ENCODE data around the gene GALNT8.
"Not testable (repeated sequence)": the region's sequence is repeated elsewhere in the genome, so short reads cannot be mapped to it uniquely, and the experiment has no call there.

GALNT8 gene

DNA sequence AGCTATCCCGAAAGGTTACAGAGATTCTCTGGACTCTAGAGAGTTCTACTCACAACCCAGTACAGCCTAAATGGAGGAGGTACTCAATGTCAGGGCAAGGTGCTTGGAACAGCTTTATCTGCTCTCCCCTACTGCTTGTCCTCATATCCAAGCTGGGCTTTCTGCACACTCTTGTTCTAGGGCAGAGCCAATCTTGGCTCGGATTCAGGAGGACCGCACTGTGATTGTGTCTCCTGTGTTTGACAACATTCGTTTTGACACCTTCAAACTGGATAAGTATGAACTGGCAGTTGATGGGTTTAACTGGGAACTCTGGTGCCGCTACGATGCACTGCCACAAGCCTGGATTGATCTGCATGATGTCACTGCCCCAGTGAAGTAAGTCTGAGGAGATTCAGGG, 25.0 kb downstream of the GALNT8 start:
- DNase-seq (ENCODE audit: low read depth) = no peak

- not testable (repeated sequence) for DNase-seq (ENCODE audit: low read depth)
Observed at GRCh38 chr12:4751654-4752053, 31.5 kb downstream of the GALNT8 start.

DNA sequence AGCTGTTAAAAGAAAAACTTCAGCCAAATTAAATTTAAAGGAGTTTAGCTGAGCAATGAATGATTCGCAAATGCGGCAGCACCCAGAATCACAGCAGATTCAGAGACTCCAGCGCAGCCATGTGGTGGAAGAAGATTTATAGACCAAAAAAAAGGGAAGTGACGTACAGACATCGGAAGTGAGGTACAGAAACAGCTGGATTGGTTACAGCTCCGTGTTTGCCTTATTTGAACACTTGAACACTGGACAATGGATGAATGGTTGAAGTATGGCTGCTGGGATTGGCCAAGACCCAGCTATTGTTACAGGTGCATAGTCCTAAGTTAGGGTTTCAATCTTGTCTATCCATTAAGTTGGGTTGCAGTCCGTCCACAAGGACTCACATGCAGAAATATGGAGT, 42.6 kb downstream of the GALNT8 start:
- DNase-seq (ENCODE audit: low read depth) = no peak

DNA sequence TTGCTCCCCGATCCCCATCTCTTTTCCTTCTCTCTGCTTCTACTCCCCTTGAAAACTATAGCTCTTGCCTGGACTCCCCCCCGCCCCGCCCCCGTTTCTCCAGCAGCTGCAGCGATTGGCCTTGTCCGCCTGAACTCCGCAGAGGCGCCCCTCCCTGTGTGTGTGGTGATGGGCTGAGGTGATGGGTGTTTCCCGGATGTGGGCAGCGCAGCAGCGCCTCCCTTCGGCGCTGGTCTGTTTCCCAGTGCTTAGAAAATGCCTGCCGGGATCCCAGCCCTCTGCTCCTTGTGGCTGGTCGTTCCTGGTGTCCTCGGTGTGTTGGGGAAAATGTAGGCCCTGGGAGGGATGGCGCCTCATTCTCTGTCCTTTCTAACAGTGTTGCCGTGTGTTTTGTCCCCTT, 43.3 kb downstream of the GALNT8 start:
- DNase-seq (ENCODE audit: low read depth) = no peak

GRCh38 chr12:4766445-4766844, 46.2 kb downstream of the GALNT8 start:
- DNase-seq (ENCODE audit: low read depth) = no peak

- DNase-seq (ENCODE audit: low read depth) = no peak
Observed at GRCh38 chr12:4767186-4767585, 47.0 kb downstream of the GALNT8 start.

DNA sequence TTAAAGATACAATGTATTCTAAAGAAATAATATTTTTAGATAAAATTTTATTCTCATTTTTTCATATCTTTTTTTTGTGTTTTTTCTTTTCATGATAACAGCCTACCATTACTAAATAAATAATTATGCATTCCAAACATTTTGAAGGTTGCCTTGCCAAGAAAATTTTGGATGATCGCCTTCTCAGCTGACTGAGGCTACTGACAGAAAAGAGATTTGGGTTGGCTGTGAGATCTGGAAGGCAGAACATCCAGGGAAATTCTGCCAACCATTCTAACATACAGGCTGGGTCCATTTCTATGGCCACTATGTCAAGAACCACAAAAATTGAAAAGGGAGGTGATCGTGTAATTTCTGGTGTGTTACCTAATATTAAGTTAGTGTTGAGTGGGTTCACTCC, 48.1 kb downstream of the GALNT8 start:
- DNase-seq (ENCODE audit: low read depth) = no peak

DNA sequence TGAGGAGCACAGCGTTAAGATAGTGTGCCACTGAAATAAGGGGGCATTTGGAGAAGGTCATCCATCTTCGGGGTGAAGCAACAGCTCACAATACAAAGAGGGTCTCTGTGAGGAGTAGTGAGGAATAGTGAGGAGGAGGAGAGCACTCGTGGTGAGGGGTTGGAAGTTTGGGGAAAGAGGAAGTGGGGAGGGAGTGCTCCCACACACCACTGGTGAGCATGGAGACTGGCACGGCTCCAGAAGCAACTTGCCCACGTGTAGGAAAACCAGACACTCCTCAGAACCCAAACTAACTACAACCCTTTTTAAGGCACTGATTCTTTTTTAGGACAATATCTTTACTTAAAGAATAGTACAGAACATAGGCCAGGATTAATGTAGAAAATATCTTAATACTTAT, 48.9 kb downstream of the GALNT8 start:
- DNase-seq (ENCODE audit: low read depth) = no peak

GRCh38 chr12:4771172-4771959, 51.2 kb downstream of the GALNT8 start:
- no peak for DNase-seq (ENCODE audit: low read depth)

DNA sequence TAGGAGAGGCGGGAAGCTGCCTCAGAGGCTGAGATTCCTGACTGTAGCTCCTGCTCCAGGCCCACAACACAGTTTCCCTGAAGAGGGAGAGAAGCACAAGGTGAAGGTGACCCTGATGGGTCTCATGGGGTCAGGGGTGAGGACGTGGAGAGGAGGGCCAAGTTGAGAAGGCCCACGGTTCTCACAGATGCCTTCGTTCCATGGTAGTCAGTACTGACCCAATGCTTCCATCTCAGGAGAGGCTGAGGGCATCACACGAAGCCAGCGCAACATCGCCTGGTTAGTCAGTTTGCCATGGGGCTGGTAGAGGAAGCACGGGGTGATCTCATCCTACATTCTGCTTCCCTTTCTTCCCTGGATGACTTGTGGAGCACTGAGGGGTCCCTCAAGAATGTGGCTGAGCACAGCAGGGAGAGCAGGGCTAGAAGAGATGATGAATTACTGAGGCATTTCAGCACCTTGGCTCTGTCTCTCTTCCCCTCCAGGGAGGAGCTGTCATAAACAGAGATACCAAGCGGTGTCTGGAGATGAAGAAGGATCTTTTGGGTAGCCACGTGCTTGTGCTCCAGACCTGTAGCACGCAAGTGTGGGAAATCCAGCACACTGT, 51.9 kb downstream of the GALNT8 start:
- no peak for DNase-seq (ENCODE audit: low read depth)

GRCh38 chr12:4775936-4776335, 55.7 kb downstream of the GALNT8 start:
- no peak for DNase-seq (ENCODE audit: low read depth)

GRCh38 chr12:4779749-4780148, 59.5 kb downstream of the GALNT8 start:
- DNase-seq (ENCODE audit: low read depth) = no peak

DNA sequence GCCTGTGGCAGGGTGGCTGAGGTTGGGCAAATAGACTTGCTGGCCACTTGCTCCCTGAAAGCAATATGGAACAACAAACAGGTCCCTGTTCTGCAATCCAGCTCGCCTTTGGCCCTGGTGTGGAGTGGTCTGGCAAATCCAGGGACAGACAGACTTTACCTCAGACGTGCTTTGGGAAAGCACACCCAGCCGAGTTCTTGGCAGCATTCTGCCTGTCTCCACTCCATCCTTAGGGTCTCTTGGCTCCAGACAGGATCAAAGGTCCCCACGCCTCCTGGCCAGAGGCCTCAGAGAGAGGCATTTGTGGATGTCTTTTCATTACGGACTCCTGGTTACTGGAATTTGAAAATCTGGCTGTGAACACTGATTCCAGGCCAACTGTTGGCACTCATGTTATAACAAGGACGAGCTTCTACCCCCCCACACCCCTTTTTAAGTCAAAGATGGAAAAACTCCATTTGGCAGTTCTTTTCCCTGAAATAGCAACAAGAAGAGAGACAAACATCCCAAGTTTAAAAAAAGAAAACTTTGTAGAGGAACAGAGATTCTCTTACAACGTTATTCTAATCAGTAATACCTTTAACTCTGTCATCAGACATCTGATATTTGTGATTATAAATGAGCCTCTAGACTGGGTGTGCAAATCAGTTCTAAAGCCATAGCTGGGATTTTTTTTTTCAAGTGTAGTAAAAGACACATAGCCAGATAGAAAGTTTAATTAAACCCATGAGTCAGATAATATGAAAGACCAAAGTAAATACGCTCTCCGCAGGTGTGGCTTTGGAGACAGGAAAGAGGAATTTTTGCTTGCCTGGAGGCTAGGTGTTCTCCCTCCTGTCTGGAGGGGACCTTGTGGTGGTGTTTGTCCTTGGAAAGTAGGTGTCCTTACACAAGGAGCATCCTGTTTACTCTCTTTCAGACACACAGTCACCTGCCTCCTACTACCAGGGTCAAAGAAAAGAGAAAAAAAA, 60.7 kb downstream of the GALNT8 start:
- no peak for DNase-seq (ENCODE audit: low read depth)

GRCh38 chr12:4784404-4785054, 64.3 kb downstream of the GALNT8 start:
- DNase-seq (ENCODE audit: low read depth) = no peak

DNA sequence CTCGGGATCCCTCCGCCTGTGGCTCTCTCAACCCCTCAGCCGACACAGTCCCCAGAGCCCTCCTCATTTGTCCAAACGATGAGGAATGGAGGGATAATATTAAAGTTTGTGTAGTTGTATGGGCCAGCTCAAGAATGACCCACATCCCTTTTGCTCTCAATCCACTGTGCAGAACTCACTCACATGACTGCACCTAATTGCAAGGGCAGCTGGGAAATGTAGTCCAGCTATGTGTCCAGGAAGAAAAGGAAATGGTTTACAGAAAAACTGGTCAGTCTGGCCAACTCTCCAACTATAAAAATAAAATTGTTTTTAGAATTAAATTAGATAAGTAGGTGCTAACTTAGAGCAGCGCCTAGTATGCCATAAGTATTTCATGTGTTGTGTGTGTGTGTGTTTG, 66.6 kb downstream of the GALNT8 start:
- DNase-seq (ENCODE audit: low read depth) = no peak

DNA sequence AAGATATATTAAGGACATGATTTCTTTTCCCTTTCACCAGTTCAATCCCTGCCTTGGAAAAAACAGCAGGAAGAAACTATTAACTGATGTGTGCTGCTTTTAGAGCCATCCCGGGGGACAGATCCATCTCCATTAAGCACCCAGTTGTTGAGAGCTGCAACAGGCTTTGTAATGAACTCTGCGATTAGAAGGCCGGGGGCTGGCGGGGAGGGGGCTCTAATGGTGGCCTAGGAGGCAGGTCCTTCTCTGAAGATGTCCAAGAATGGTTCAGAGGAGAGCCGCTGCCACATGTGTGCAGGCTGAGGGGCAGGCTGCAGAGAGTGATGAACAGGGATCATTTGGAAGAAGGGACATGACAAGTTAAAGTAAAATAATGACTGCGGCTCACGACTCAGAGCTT, 67.8 kb downstream of the GALNT8 start:
- no peak for DNase-seq (ENCODE audit: low read depth)

DNA sequence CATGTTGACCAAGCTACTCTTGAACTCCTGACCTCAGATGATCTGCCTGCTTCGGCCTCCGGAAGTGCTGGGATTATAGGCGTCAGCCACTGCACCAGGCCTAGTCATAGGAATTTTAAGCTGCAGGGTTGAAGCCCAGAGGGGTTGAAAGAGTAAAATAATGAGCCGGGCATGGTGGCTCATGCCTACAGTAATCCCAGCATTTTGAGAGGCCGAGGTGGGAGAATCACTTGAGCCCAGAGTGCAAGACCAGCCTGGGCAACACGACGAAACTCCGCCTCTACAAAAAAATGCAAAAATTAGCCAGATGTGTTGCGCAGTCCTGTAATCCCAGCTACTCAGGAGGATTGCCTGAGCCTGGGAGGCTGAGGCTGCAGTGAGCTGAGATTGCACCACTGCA, 69.6 kb downstream of the GALNT8 start:
- DNase-seq (ENCODE audit: low read depth) = no peak

DNA sequence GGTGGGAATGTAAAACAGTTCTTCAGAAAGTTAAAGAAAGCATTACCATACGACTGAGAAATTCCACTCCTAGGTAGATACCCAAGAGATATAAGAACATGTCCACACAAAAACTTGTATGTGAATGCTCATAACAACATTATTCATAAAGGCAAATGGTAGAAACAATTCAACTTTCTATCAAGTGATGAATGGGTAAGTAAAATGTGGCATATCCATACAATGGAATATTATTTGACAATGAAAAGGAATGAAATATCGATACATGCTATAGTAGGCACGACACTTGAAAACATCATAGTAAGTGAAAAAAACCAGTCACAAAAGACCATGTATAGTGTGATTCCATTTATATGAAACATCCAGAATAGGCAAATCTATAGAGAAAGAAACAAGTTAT, 71.3 kb downstream of the GALNT8 start:
- DNase-seq (ENCODE audit: low read depth) = no peak

- no peak for DNase-seq (ENCODE audit: low read depth)
Observed at GRCh38 chr12:4794491-4794890, 74.3 kb downstream of the GALNT8 start.

- no peak for DNase-seq (ENCODE audit: low read depth)
Observed at GRCh38 chr12:4796216-4796615, 76.0 kb downstream of the GALNT8 start.

- DNase-seq (ENCODE audit: low read depth) = no peak
Observed at GRCh38 chr12:4796694-4797482, 76.7 kb downstream of the GALNT8 start.

Data from activated T-helper 9 cell treated with anti-CD3 and anti-CD28 coated beads, Interleukin-2, amount 50 U/mL, for 16 hours (primary cell).